H1 (cell line): ENCODE results near the gene LANCL2. TPM values are rescaled to one million over a fixed set of nuclear protein-coding genes. Genes with fewer than 3 reads are reported as not detected.

Source experiments
- CTCF ChIA-PET: fragments of 300-600 bp; sonication (Branson Sonifier 250); formaldehyde crosslinking; loops from one replicate; lab custom pipeline; 2021; ENCODE audit not compliant: partially characterized antibody; lab: Charles Lee
- POLR2A ChIA-PET: fragments of 300-600 bp; sonication (Branson Sonifier 250); formaldehyde crosslinking; loops from one replicate; lab custom pipeline; 2021; ENCODE audit warnings: inconsistent platforms; ENCODE audit not compliant: partially characterized antibody; lab: Charles Lee
- DNase-seq, 2 experiments: peaks; one replicate each; pipeline versions ENCODE4 v3.0.0 to v3.0.0-alpha.2; 2010 to 2022; ENCODE audit warnings: low spot score in 2 of 2, low read depth in 1 of 2, mixed read lengths in 1 of 2
- FAIRE-seq: peaks from 2 replicates; lab custom pipeline; 2011; peaks lifted over from hg19 to GRCh38; lab: Jason Lieb, UNC
- H2AFZ ChIP-seq: 2 replicates; pipeline ENCODE4 v1.8.1; 2012; ENCODE audit warnings: low read length, inconsistent platforms
- H2AK5ac ChIP-seq: 2 replicates; pipeline ENCODE4 v1.6.1; 2013; ENCODE audit warnings: low read depth, low read length
- H2BK120ac ChIP-seq: replicated peaks from 2 replicates; pipeline ENCODE3; 2013; ENCODE audit warnings: low read depth, low read length, inconsistent platforms
- H2BK12ac ChIP-seq: 2 replicates; pipeline ENCODE4 v1.6.1; 2013; ENCODE audit warnings: low read depth, low read length
- H2BK15ac ChIP-seq: 2 replicates; pipeline ENCODE4 v1.6.1; 2013; ENCODE audit warnings: low read length
- H2BK20ac ChIP-seq: 2 replicates; pipeline ENCODE4 v1.6.1; 2013; ENCODE audit warnings: low read length
- H2BK5ac ChIP-seq: 2 replicates; pipeline ENCODE4 v1.6.1; 2013; ENCODE audit warnings: low read depth, low read length
- H3K14ac ChIP-seq: 2 replicates; pipeline ENCODE4 v1.6.1; 2013; ENCODE audit warnings: inconsistent platforms; ENCODE audit not compliant: insufficient read length
- H3K18ac ChIP-seq: 2 replicates; pipeline ENCODE4 v1.6.1; 2013; ENCODE audit warnings: low read length; ENCODE audit errors: extremely low read depth
- H3K23ac ChIP-seq: 2 replicates; pipeline ENCODE4 v1.6.1; 2013; ENCODE audit warnings: inconsistent platforms; ENCODE audit not compliant: insufficient read length
- H3K23me2 ChIP-seq: 2 replicates; pipeline ENCODE4 v1.6.1; 2013; ENCODE audit warnings: low read depth, low read length
- H3K27ac ChIP-seq: 2 replicates; pipeline ENCODE4 v1.6.1; 2011; ENCODE audit warnings: low read depth, low read length, inconsistent platforms
- H3K27me3 ChIP-seq, 4 experiments: replicated peaks in 1 of 4; 1 replicate in 1 of 4; 2 replicates in 3 of 4; pipeline versions ENCODE4 v1.6.1 to v1.8.1; 2011 to 2013; ENCODE audit warnings: low read length in 3 of 4, mild to moderate bottlenecking in 3 of 4, inconsistent platforms in 2 of 4, mixed read lengths in 2 of 4, moderate library complexity in 1 of 4; ENCODE audit not compliant: control insufficient read depth in 3 of 4, insufficient read depth in 3 of 4; ENCODE audit errors: extremely low read depth in 1 of 4
- H3K36me3 ChIP-seq, 4 experiments: 2 replicates each; pipeline versions ENCODE4 v1.6.1 to v1.8.1; 2011 to 2013; ENCODE audit warnings: mild to moderate bottlenecking in 4 of 4, low read length in 3 of 4, moderate library complexity in 2 of 4, control low read depth in 1 of 4, inconsistent platforms in 1 of 4; ENCODE audit not compliant: insufficient read depth in 4 of 4, control insufficient read depth in 2 of 4
- H3K4ac ChIP-seq: replicated peaks from 2 replicates; pipeline ENCODE3; 2013; ENCODE audit warnings: low read length, low read depth, mixed read lengths, inconsistent platforms; ENCODE audit not compliant: insufficient read length
- H3K4me1 ChIP-seq, 4 experiments: replicated peaks in 1 of 4; 1 replicate in 1 of 4; 2 replicates in 3 of 4; pipeline versions ENCODE4 v1.6.1 to v1.8.1; 2011 to 2013; ENCODE audit warnings: low read length in 3 of 4, inconsistent platforms in 2 of 4, mixed read lengths in 1 of 4; ENCODE audit not compliant: insufficient read depth in 4 of 4, control insufficient read depth in 3 of 4
- H3K4me2 ChIP-seq, 2 experiments: 2 replicates each; pipeline versions ENCODE4 v1.6.1 to v1.8.1; 2011 to 2013; ENCODE audit warnings: low read depth in 2 of 2, low read length in 2 of 2, control low read depth in 1 of 2, inconsistent platforms in 1 of 2, mild to moderate bottlenecking in 1 of 2; ENCODE audit not compliant: insufficient read depth in 1 of 2
- H3K4me3 ChIP-seq, 4 experiments: fragments of 200-600, 300-600 bp in 1 of 4; sonication (generic), shearing (Covaris generic), sonication (Bioruptor Twin) in 1 of 4; 2 replicates each; pipeline versions ENCODE4 v1.5.1 to v1.8.1; 2011 to 2016; ENCODE audit warnings: low read length in 4 of 4, low read depth in 3 of 4, control low read depth in 2 of 4, inconsistent platforms in 2 of 4, mild to moderate bottlenecking in 2 of 4, mixed read lengths in 1 of 4, moderate library complexity in 1 of 4; ENCODE audit not compliant: insufficient read depth in 2 of 4; ENCODE audit errors: extremely low read depth in 1 of 4
- H3K56ac ChIP-seq: replicated peaks from 2 replicates; pipeline ENCODE3; 2013; ENCODE audit warnings: low read depth, mild to moderate bottlenecking, mixed read lengths, low read length, inconsistent platforms; ENCODE audit not compliant: insufficient read length
- H3K79me1 ChIP-seq: 2 replicates; pipeline ENCODE4 v1.6.1; 2013; ENCODE audit warnings: low read depth, low read length, control low read depth
- H3K79me2 ChIP-seq, 2 experiments: 2 replicates each; pipeline versions ENCODE4 v1.6.1 to v1.8.1; 2012 to 2013; ENCODE audit warnings: low read length in 2 of 2, mild to moderate bottlenecking in 2 of 2, inconsistent platforms in 1 of 2; ENCODE audit not compliant: insufficient read depth in 2 of 2, control insufficient read depth in 1 of 2
- H3K9ac ChIP-seq, 4 experiments: replicated peaks in 1 of 4; 1 replicate in 1 of 4; 2 replicates in 3 of 4; pipeline versions ENCODE4 v1.6.1 to v1.8.1; 2011 to 2013; ENCODE audit warnings: low read depth in 3 of 4, low read length in 3 of 4, control low read depth in 2 of 4, mild to moderate bottlenecking in 2 of 4, moderate library complexity in 2 of 4, inconsistent platforms in 1 of 4; ENCODE audit errors: extremely low read depth in 1 of 4
- H3K9me3 ChIP-seq, 2 experiments: 2 replicates each; pipeline versions ENCODE4 v1.6.1 to v1.8.1; 2012 to 2013; ENCODE audit warnings: mild to moderate bottlenecking in 2 of 2, moderate library complexity in 2 of 2, control low read depth in 1 of 2, inconsistent platforms in 1 of 2, low read depth in 1 of 2, low read length in 1 of 2, mixed read lengths in 1 of 2; ENCODE audit not compliant: insufficient read depth in 2 of 2
- H4K20me1 ChIP-seq, 2 experiments: replicated peaks in 1 of 2; 2 replicates each; pipeline versions ENCODE3 to v1.8.1; 2011 to 2013; ENCODE audit warnings: inconsistent platforms in 2 of 2, low read length in 2 of 2, mild to moderate bottlenecking in 1 of 2; ENCODE audit not compliant: insufficient read depth in 2 of 2, control insufficient read depth in 1 of 2
- H4K5ac ChIP-seq: 2 replicates; pipeline ENCODE4 v1.6.1; 2013; ENCODE audit warnings: low read length, low read depth, mixed read lengths, inconsistent platforms; ENCODE audit not compliant: insufficient read length
- H4K8ac ChIP-seq: 2 replicates; pipeline ENCODE4 v1.8.0; 2013; ENCODE audit warnings: mild to moderate bottlenecking, moderate library complexity, low read length, inconsistent platforms; ENCODE audit not compliant: insufficient read depth; ENCODE audit errors: extremely low read depth
- H4K91ac ChIP-seq: replicated peaks from 2 replicates; pipeline ENCODE3; 2013; ENCODE audit warnings: low read length, mixed read lengths, inconsistent platforms; ENCODE audit not compliant: insufficient read length
- BCL11A ChIP-seq, 2 experiments: IDR thresholded peaks; one replicate each; pipeline ENCODE4 v1.6.1; 2011; ENCODE audit warnings: low read depth in 2 of 2, low read length in 2 of 2, mild to moderate bottlenecking in 2 of 2
- GTF2F1 ChIP-seq: IDR thresholded peaks from 2 replicates; pipeline ENCODE4 v1.6.1; 2012; ENCODE audit warnings: low read depth, low read length, improper control_type of control experiment, borderline replicate concordance
- KDM5A ChIP-seq: fragments of 200-600 bp; IDR thresholded peaks from 2 replicates; pipeline ENCODE4 v1.7.1; 2012; ENCODE audit warnings: mild to moderate bottlenecking, low read length, inconsistent platforms, mixed read lengths
- SIN3A ChIP-seq, 2 experiments: IDR thresholded peaks in 1 of 2; conservative IDR thresholded peaks in 1 of 2; 2 replicates each; pipeline ENCODE4 v1.6.1; 2011 to 2012; ENCODE audit warnings: low read length in 2 of 2, improper control_type of control experiment in 1 of 2, low read depth in 1 of 2, mild to moderate bottlenecking in 1 of 2
- TBP ChIP-seq: IDR thresholded peaks from 2 replicates; pipeline ENCODE4 v1.6.1; 2011; ENCODE audit warnings: low read depth, low read length, improper control_type of control experiment
- WGBS, 2 experiments: shearing (Covaris generic) in 1 of 2; methylation state at CpG; one replicate each; pipeline versions ENCODE4 v1.1.6 to v1.1.7; 2013 to 2015; ENCODE audit warnings: low lambda C conversion rate in 2 of 2, mixed read lengths in 2 of 2, inconsistent platforms in 1 of 2, low coverage in 1 of 2, missing lambda C conversion rate in 1 of 2; ENCODE audit not compliant: insufficient replicate concordance in 2 of 2, insufficient coverage in 1 of 2, insufficient read length in 1 of 2; ENCODE audit errors: extremely low coverage in 1 of 2, missing lambda C conversion rate in 1 of 2; 5-methylcytosine and 5-hydroxymethylcytosine counted together
- polyA plus RNA-seq, 7 experiments: library from polyadenylated mRNA; depleted of rRNA in 3 of 7; stranded (reverse) in 5 of 7; unstranded in 2 of 7; fragments of >200 nt in 5 of 7; fragments of 200-250 nt in 2 of 7; gene quantifications; 1 replicate in 5 of 7; 2 replicates in 1 of 7; 4 replicates in 1 of 7; pipeline versions ENCODE4 v1.2.1 to v1.2.3, GENCODE V29; 2011 to 2013; ENCODE audit warnings: missing spikeins in 2 of 7, mixed read lengths in 2 of 7
- total RNA-seq: library from RNA; stranded (reverse); fragmentation: NEBNext Ultra II Directional; extraction: Animal tissue kit (Norgen Biotek cat#: 25700); gene quantifications from 2 replicates; pipeline ENCODE4 v1.2.1, GENCODE V29; 2021

LANCL2 gene
- total and polyA plus RNA-seq, 2 of the 8 experiments (the other 6 are each of a cell fraction or from before 2014, with no cell fraction given), result 9.2 to 9.5 TPM

DNA sequence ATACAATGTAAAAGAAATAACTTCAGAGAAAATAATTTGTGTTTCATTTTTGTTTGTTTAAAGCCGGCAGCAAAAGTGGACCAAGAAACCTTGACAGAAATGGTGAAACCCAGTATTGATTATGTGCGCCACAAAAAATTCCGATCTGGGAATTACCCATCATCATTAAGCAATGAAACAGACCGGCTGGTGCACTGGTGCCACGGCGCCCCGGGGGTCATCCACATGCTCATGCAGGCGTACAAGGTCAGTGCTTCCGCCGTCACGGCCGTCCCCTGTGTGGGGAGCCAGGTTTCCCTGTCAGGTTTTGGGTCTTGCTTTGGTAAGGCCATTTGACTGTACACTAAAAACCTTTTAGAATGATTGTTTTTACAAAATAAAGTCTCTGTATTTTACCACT is 46.7 kb downstream of the LANCL2 start:
- no peak for DNase-seq
- Histone ChIP-seq H3K56ac (no peak overlapping the region), H3K23me2 (no peaks in the 10 kb centered on the region), H3K9me3 (no peaks in the 10 kb centered on the region), H2BK12ac (no peak overlapping the region), H3K14ac (no peak overlapping the region), H3K4me1 (no peaks in the 10 kb centered on the region), H3K9ac (no peak overlapping the region), H3K27ac (no peak overlapping the region), H3K36me3 (no peaks in the 10 kb centered on the region), H4K91ac (no peak overlapping the region), H3K23ac (no peak overlapping the region), H3K4ac (no peak overlapping the region), H2BK120ac (no peak overlapping the region), H3K79me1 (no peaks in the 10 kb centered on the region; the same call in 1 of the 2 replicates), H2AFZ (no peak overlapping the region), H3K27me3 (no peaks in the 10 kb centered on the region), H4K8ac (no peak overlapping the region), H4K20me1 (no peaks in the 10 kb centered on the region), H2BK5ac (no peak overlapping the region), H2BK20ac (no peak overlapping the region), H3K79me2 (no peaks in the 10 kb centered on the region), H3K4me3 (no peak overlapping the region), H2AK5ac (no peak overlapping the region), H4K5ac (no peak overlapping the region), H3K18ac (no peak overlapping the region), H2BK15ac (no peak overlapping the region)
- CTCF ChIA-PET, result no interaction called here
- 98% methylated on average over 12 of the region's 12 CpGs; no CpG with 5 or more reads in 1 of the 2 experiments for WGBS, 2 experiments
- FAIRE-seq, result no peak
- POLR2A ChIA-PET, result no interaction called here
- TF ChIP-seq SIN3A (conservative IDR thresholded peaks at IDR 0.05 in 1 of 2, IDR thresholded peaks at IDR 0.05 in 1 of 2; ENCODE audit: low read depth in 1 of 2, low read length in 2 of 2), result no peak
- no peak for TF ChIP-seq GTF2F1
- TF ChIP-seq KDM5A, result no peak
- no peak for TF ChIP-seq TBP
- no peak for TF ChIP-seq BCL11A (IDR thresholded peaks at IDR 0.05; ENCODE audit: low read depth in 2 of 2, low read length in 2 of 2)
- TF ChIP-seq, all 59 proteins: peak for 0
- no peak overlapping the region for H3K4me2 ChIP-seq
